ENCODE measurements around the gene NELFB.

The NELFB gene

DNA sequence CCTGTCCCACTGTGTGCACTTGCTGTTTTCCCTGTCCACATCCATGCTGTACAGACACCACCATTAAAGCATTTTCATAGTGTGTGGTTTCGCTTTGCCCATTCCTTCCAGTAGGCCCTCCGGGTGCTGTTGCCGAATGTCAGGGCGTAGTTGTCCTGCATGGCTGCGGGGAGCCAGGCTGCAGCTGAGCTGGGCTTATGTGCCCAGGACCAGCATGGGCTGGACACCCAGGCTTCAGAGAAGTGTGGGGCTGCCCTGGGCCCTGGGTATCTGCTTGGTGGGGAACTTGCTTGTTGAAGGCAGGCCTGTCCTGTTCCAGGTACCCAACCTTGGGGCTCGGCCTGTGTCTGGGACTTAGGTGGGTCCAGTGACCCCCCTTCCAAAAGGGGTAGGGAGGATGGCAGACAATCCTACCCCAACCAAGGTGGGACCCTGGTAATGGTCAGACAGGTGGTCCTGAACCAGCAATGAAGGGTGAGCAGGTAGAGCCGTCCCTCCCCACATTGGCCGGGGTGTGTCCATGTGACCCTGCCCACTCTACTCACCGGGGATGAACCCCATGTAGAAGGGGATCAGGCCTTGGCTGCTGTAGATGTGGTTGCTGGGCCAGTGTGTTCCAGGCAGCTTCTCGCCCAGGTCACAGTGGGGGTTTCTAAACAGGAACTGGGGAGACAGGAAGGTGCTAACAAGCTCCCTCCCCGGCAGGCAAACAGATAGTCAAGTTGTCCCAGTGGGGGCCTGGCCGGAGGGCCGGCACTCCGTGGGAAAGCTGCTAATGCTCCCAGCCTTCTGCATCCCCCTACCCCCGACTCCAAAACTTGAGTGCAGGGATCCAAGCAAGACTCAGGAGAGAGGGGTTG is 11.3 kb upstream of the NELFB start:
- H3K9me3 Mint-ChIP-seq = no peaks in the 10 kb centered on the region
- peaks cover 29% of the 10 kb centered on the region for H3K4me1 Mint-ChIP-seq
- H3K4me3 Mint-ChIP-seq = peak overlapping the region; percentile 31
- H3K36me3 Mint-ChIP-seq = peaks cover 23% of the 10 kb centered on the region
- no peak for DNase-seq
- CTCF ChIA-PET = no interaction called here
- H3K27me3 Mint-ChIP-seq = peaks cover 7% of the 10 kb centered on the region
- peak overlapping the region; percentile 37 for H3K27ac Mint-ChIP-seq

DNA sequence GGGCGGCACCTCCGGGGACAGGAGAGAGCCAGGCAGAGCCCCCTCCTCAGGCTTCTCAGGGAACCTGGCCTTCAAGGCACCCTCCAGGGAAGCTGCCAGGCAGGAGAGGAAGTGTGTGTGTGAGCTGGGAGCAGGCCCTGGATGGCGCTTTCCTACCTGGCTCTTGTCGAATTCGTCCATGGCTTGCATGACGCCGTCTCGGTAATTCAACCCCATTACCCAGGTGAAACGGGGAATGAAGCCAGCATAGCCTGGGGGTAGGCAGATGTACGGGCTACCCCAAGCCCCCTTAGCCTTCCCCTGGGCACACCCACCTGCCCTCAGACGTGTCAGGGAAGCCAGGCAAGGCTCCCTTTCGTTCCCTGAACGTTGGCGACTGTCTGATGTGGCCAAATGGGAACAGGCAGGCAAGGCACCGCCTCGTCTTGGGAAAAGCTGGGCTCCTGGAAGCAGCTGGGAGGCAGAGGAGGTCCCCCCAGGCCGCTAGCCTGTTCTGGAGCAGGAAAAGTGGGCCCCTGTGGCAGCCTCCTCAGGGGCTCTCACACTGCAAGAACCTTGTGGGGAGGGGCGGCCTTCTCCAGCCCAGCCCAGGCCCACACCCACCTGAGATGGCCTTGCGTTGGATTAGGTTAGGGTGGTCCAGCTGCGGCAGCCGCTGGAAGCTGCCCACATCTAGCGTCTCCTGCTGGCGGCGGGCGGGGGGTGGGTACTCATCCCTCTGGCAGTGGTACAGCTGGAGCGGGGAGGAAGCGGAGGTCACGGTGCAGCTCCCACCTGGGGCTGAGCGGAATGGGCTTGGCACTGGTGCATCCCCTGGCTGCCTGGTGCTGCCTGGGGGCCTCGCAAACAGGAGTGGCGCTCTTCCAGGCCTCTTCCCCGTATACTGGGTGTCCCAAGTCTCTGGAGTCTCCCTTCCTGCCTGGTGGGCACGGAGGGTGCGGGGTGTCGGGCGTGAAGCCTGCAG is 10.4 kb upstream of the NELFB start:
- peaks cover 23% of the 10 kb centered on the region for H3K36me3 Mint-ChIP-seq
- no peak for DNase-seq
- CTCF ChIA-PET = interaction anchor here (0.9 kb wide), 1 partner anchor 14 kb away, joined by 3 read pairs; no protein-coding TSS in a partner anchor
- H3K27ac Mint-ChIP-seq = no peak overlapping the region
- H3K4me1 Mint-ChIP-seq = peaks cover 22% of the 10 kb centered on the region
- H3K27me3 Mint-ChIP-seq = peaks cover 13% of the 10 kb centered on the region
- H3K4me3 Mint-ChIP-seq = no peak overlapping the region
- H3K9me3 Mint-ChIP-seq = no peaks in the 10 kb centered on the region

DNA sequence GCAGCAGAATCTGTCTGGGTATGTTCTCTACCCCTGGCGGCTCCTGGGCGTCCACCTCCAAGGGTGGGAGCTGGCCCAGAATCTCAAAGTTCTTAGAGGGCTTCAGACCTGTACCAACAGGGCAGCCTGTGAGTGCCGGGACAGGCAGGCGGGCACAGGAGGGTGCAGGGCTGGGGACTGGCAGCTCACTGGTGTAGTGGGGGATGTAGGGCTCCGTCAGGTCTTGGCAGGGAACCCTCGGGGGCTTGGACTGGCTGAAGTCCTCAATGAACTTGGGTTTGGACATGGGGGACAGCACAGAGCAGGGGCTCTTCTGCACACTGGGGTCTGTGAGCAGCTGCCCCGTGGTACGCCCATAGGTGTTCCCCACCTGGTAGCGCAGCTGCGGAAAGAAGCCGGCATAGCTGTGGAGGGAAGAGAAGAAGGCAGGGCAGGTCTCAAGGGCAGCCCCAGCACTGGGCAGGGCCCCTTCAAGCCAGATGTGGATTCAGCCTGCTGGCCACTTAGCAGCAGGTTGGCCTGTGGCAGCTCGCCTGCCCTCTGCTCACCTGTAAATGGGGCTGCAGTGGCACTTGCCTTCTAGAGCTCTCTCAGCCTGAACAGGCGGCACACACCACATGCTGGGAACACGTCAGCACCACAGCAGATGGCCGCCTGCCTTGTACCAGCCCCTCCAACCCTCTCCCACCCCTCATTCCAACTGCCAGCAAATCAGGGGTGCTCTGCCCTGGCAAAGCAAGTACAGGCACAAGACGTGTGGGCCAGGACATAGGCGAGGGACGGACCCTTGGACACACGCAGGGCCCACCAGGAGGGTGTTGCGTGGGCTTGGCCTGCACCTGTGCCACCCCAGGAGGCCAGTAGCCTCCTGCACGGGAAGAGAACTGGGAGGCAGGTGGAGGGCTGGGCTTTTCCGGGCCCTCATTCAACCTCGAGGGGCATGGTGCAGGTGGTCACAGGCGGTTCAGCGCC is 9.4 kb upstream of the NELFB start:
- no peaks in the 10 kb centered on the region for H3K9me3 Mint-ChIP-seq
- H3K4me1 Mint-ChIP-seq = peaks cover 20% of the 10 kb centered on the region
- CTCF ChIA-PET = interaction anchor here (0.9 to 1.9 kb wide), 2 partner anchors 9 to 13 kb away, joined by 3 to 5 read pairs; no protein-coding TSS in a partner anchor
- H3K27ac Mint-ChIP-seq = no peak overlapping the region
- H3K27me3 Mint-ChIP-seq = peaks cover 18% of the 10 kb centered on the region
- no peak overlapping the region for H3K4me3 Mint-ChIP-seq
- H3K36me3 Mint-ChIP-seq = peaks cover 23% of the 10 kb centered on the region
- no peak for DNase-seq

DNA sequence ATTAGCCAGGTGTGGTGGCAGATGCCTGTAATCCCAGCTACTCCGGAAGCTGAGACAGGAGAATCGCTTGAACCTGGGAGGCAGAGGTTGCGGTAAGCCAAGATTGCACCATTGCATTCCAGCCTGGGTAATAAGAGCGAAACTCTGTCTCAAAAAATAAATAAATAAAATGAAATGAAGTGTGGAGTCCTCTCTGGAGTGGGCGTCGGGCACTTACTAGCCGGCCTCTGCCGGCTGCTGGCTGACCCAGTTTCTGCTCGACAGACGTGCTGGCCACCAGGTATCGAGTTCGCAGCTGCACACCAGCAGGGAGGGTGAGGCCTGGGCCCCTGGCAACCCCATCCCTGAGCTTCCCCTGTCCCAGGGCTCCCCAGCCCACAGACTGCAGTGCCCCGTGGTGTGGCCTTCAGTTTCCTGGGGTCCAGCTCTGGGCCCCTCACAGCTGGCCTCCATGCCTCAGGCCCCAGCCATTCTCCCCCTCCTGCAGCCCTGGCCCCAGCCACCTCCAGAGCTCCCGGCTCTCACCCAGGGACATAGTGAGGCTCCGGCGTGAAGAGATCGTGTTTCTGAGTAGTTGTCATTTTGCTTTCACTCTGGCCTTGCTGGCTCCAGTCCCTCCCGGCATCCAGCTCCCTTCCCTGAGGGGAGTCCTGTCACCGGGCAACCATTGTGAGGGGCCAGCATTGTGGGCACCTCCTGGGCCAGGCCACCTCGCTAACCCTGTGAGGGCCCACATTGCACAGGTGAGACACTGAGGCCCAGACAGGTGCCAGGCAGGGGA is 7.8 kb upstream of the NELFB start:
- Mint-ChIP-seq H3K36me3 (peaks cover 15% of the 10 kb centered on the region), H3K4me3 (no peak overlapping the region), H3K9me3 (no peaks in the 10 kb centered on the region), H3K27me3 (peaks cover 14% of the 10 kb centered on the region), H3K4me1 (peaks cover 14% of the 10 kb centered on the region), H3K27ac (no peak overlapping the region)
- no peak for DNase-seq
- CTCF ChIA-PET = interaction anchor here (0.9 to 1.9 kb wide), 2 partner anchors 9 to 11 kb away, joined by 3 to 5 read pairs; no protein-coding TSS in a partner anchor

DNA sequence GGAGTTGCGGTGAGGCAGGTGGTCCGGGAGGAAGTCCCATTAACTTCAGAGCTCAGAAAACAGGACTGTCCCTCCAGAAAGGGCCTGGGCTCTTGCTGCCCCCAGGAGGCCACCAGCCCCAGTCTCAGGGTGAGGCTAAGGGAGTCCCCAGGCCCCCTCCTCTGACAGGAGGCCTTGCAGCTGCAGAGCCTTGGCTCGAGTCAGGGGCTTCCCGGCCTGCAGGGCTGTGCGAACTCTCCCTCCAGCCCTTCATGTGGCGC is 7.3 kb upstream of the NELFB start:
- peaks cover 14% of the 10 kb centered on the region for H3K27me3 Mint-ChIP-seq
- no peak overlapping the region for H3K27ac Mint-ChIP-seq
- peaks cover 10% of the 10 kb centered on the region for H3K36me3 Mint-ChIP-seq
- H3K9me3 Mint-ChIP-seq = no peaks in the 10 kb centered on the region
- no peak for DNase-seq
- H3K4me3 Mint-ChIP-seq = no peak overlapping the region
- CTCF ChIA-PET = interaction anchor here (1.9 kb wide), 1 partner anchor 11 kb away, joined by 5 read pairs; no protein-coding TSS in a partner anchor
- peaks cover 9% of the 10 kb centered on the region for H3K4me1 Mint-ChIP-seq

DNA sequence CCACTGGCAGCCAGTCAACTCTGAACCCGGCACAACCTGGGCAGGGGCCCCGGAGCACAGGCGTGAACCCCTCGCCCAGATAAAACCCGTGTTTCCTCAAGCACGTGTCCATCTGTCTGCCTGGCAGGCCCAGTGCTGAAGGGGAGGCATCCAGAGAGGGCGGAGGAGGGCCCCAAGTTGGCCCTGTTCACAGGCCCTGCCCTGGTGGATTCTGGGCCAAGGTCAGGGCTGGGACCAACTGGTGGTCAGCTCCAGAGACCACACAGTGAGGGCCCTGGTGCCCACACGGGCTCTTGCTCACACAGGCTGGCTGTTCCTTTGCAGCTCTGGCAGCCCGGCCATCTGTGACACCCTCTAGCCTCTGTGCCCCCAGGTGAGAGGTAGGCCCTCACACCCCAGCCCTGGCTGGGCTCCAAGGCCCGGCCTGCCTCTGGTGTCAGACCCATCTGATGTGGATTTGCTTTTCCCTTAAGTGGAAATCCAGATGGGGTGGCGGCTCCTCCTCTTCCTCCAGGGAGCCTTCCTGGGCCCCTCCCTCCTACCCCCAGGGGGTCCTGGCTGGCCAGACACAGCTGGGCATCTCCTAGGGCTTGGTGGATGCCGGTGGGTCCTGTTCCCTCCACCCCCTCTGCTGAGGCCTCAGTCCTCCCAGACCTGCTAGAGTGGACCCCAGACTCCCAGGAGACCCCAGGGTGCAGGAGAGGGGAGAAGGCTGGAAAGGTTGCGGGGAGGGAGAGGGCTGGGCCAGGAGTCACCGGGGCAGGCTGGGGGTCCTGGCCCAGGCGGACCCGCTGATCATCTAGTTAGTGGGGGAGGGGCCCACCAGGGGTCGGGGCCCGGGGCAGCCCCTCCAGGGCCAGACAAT is 4.6 kb upstream of the NELFB start:
- CTCF ChIA-PET = interaction anchor here (1.6 kb wide), 1 partner anchor 14 kb away, joined by 3 read pairs; no protein-coding TSS in a partner anchor

DNA sequence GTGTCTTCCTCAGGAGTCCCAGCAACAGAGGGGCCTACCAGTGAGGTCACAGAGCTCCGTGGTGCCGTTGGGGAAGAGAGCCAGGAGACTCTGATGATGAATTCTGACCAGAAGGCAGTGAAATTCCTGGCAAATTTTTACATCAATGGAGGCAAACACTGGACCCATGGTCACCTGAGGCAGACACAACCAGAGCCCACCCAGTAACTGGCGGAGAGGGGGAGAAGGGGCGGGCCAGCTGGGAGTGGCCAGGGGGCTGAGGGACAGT is 4.0 kb upstream of the NELFB start, which contains the start of gene STPG3:
Gene STPG3 (plus strand): TSS at position 93 of the 268 bp plus-strand sequence. CDS start 1 bp downstream, at position 94.
- H3K27ac Mint-ChIP-seq = peak within 1 kb of the TSS; percentile 49
- peaks cover 8% of the 10 kb centered on the region for H3K4me1 Mint-ChIP-seq
- no peak within 1 kb of the TSS for H3K4me3 Mint-ChIP-seq
- CTCF ChIA-PET = no interaction called here
- H3K9me3 Mint-ChIP-seq = no peaks in the 10 kb centered on the region
- H3K36me3 Mint-ChIP-seq = peaks cover 3% of the 10 kb centered on the region
- no peak for DNase-seq
- H3K27me3 Mint-ChIP-seq = peaks cover 19% of the 10 kb centered on the region

More for the DNA sequence above, 4.6 kb upstream of the NELFB start:
- H3K36me3 Mint-ChIP-seq = peaks cover 2% of the 10 kb centered on the region
- peaks cover 19% of the 10 kb centered on the region for H3K27me3 Mint-ChIP-seq
- H3K9me3 Mint-ChIP-seq = no peaks in the 10 kb centered on the region
- H3K4me1 Mint-ChIP-seq = peaks cover 4% of the 10 kb centered on the region
- DNase-seq = no peak
- H3K27ac Mint-ChIP-seq = no peak overlapping the region
- no peak overlapping the region for H3K4me3 Mint-ChIP-seq

DNA sequence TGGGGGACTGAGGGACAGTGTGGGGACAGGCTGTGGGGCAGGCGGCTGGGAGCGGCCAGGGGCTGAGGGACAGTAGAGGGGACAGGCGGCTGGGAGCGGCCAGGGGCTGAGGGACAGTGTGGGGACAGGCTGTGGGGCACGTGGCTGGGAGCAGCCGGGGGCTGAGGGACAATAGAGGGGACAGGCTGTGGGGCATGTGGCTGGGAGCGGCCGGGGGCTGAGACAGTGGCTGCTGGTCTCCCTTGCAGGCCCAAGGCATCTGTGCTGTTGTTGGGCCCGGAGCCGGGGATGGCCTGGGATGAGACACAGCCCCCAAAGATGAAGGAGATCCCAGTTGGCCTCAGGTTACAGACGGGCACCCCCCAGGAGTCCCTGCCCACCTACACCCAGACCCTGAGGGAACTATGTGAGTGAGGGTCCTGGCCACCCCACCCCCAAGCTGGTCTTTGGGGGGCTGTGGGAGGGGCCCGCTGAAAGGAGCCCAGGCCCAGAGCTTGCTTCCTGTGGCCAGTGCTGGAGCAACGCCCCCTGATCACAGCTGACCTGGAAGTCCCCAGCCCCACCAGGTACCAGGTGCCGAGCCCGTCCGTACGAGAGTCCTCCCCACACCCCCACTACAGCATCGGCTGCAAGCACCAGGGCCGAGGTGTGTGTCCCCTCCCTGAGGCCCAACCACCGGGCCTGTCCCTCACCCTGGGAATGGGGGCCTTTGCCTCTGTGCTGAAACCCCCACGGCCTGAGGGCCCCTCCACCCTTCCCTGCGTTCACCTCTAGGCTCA is 3.4 kb upstream of the NELFB start:
- peaks cover 19% of the 10 kb centered on the region for H3K27me3 Mint-ChIP-seq
- peaks cover 14% of the 10 kb centered on the region for H3K4me1 Mint-ChIP-seq
- CTCF ChIA-PET = no interaction called here
- no peaks in the 10 kb centered on the region for H3K9me3 Mint-ChIP-seq
- H3K4me3 Mint-ChIP-seq = no peak overlapping the region
- DNase-seq = no peak
- peaks cover 8% of the 10 kb centered on the region for H3K36me3 Mint-ChIP-seq
- no peak overlapping the region for H3K27ac Mint-ChIP-seq

DNA sequence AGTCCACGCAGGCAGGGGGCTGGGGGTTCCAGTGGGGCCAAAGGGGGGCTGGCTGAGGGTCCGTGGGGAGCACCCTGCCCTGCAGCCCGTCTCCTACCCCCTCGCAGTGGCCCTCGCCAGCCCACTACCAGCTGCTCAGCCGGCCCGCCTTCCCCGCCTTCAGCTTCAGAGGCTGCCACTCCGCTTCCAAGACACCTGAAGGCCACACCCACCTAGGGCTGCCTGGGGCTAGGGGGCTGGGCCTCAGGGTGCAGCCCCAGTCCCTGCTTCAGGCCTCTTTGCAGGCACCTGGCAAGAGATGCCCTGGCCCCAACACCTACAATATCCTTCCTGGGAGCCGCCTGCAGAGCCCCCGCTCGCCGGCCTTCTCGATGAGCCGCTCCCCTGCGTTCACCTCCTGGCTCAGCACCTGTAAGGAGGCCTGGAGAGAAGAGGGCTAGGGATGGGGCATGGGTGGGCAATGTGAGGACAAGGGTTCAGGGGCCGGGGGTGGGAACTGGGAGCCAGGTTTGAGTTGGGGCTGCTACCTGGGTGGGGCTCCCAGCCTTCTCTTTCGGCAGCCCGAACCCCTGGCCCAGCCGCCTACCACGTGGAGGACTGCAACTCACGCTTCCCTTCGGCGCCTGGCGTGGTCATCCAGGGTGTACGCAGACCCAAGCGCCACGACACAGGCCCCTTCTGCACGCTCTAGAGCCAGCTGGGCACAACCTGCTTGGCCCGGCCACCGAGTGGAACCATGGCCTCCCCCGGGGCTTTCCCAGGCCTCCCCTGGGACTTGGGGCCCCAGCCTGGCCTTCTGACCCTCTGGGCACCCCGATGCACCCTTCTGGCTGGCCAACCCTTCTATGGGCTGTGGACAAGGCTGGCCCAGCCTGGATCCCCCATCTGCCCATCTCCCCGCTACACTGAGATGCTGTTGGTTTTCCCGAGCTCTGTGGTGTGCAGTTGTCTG is 2.3 kb upstream of the NELFB start:
- CTCF ChIA-PET = interaction anchor here (2.1 kb wide), 1 partner anchor 16 kb away, joined by 11 read pairs; no protein-coding TSS in a partner anchor
- peaks cover 19% of the 10 kb centered on the region for H3K4me1 Mint-ChIP-seq
- no peak overlapping the region for H3K4me3 Mint-ChIP-seq
- peaks cover 16% of the 10 kb centered on the region for H3K27me3 Mint-ChIP-seq
- no peak overlapping the region for H3K27ac Mint-ChIP-seq
- peaks cover 10% of the 10 kb centered on the region for H3K36me3 Mint-ChIP-seq
- H3K9me3 Mint-ChIP-seq = no peaks in the 10 kb centered on the region
- no peak for DNase-seq

DNA sequence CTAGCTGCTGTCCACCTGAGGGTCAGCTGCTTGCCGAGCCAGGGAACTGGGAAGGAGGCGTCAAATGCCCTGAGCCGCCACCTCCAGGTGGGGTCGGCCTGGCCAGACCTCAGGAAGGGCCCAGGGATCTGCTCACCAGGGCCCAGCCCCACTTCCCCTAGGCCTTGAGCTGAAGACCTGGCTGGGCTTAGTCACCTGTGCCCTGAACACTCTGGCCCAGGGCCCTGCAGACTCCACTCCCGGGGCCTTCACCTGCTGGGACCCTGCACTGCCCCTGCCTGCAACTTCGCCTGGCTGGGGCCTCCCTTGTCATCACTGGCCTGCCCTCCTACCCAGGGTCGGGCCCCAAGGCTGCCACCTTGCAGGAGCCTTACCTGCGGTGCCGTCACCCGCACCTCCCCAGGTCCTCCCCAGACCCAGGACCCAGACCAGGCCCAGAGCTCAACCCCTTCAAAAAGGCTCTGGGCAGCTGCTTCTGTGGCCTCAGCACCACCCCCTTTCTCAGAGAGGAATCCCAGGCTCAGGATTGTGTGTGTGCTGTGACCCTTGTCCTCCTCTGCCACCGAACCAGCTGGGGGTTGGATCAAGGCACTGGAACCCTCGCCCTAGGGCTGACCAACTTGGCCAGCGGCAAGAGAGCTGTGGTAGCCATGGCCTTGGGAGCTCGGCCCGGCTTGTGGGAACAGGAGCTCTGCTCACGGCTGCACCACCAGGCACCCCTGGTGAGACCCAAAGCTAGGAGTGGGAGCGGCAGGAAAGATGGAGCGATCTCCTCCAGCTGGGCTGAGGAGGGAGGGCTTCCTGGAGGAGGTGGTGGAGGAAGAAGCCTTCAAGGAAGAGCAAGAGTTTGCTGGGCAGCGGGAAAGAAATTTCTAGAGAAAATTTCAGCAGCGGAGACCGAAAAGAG is 1.2 kb upstream of the NELFB start:
- Mint-ChIP-seq H3K9me3 (no peaks in the 10 kb centered on the region), H3K27me3 (peaks cover 16% of the 10 kb centered on the region), H3K4me3 (peak overlapping the region; percentile 78), H3K27ac (peak overlapping the region; percentile 69), H3K4me1 (peaks cover 19% of the 10 kb centered on the region), H3K36me3 (peaks cover 14% of the 10 kb centered on the region)
- CTCF ChIA-PET = interaction anchor here (1.0 to 2.1 kb wide), 4 partner anchors 11 to 33 kb away, joined by 3 to 11 read pairs (median 4); no protein-coding TSS in a partner anchor
- no peak for DNase-seq

Measured in activated naive CD4-positive, alpha-beta T cell treated with anti-CD3 and anti-CD28 coated beads, Interleukin-2, amount 10 ng/mL, durations not matched to agents 7 days and 5 days (primary cell).